Left ventricle myocardium superior (tissue), 1 donor: ENCODE data around the gene HINT3. TPM values are rescaled to one million over a fixed set of nuclear protein-coding genes. Genes with fewer than 3 reads are reported as not detected.
A peak's percentile ranks its signal among the peaks of the same experiment; 100 is the strongest.
"Not testable (repeated sequence)": the region's sequence is repeated elsewhere in the genome, so short reads cannot be mapped to it uniquely, and the experiment has no call there.

Source experiments
- ATAC-seq: fragments of 200-7000 bp; cut with Tn5 transposase; one replicate; pipeline ENCODE4 v1.9.1; 2020; ENCODE audit warnings: mild to moderate bottlenecking, moderate library complexity
- DNase-seq: peaks from one replicate; pipeline ENCODE4 v3.0.0-alpha.2; 2020
- intact Hi-C: fragments of 100-400 bp; cut with micrococcal nuclease; formaldehyde crosslinking; loops from one replicate; pipeline ENCODE4 v1.11.0; 2022
- long read RNA-seq: library from polyadenylated mRNA; unstranded; transcript quantifications from one replicate; pipeline ENCODE4 v2.0.0, GENCODE V29; 2021
- total RNA-seq: library from RNA; stranded (reverse); fragmentation: NEBNext Ultra II Directional; extraction: Animal tissue kit (Norgen Biotek cat#: 25700); gene quantifications from one replicate; pipeline ENCODE4 v1.2.1, GENCODE V29; 2021
- donor health status: DM: no; HTN: yes; CAD: no; lungs with severe emphysema.

HINT3 gene
- total RNA-seq: 40.8 TPM
- long read RNA-seq, transcript HINT3-201 (5 exons, 3,314 nt): major isoform, 43 of 46 reads
- long read RNA-seq, partial matches to known transcripts: 0 of 46 reads
- long read RNA-seq, other reads (novel, unspliced or antisense): 3 of 46 reads

DNA sequence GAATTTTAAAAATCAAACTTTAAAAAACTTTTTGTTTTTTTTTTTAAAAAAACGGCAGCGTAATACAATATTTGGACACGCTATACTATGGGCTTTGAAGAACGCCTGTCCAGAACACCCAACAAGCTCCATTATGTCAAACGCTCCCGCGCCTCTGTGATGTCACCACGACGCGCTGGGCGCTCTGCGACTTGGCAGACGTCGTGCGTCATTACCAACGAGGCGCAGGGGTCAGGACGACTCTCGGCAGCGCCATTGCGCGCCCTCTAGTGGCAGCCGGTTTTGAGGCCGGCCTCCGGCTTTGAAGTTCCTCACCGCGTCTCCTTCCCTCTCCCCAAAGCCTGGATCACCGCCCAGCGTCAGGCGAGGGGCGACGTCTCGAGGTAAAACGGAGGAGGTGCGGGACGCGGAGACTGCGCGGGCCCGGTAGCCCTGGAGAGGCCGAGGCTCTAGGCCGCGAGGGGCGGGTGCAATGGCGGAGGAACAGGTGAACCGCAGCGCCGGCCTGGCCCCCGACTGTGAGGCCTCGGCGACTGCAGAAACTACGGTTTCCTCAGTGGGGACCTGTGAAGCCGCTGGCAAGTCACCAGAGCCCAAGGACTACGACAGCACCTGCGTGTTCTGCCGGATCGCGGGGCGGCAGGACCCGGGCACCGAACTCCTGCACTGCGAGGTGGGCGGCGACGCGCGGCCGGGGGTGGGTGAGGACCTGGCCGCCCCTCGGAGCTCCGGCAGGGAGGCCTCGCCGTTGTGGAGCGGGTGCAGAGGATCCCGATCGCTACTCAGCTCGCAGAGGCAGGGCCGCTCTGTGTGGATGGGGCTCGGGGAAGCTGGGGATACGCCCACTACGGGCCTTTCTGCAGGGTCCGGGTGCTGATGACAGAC lies at the start of gene HINT3:
Gene HINT3, plus strand, starts transcription at position 265 of the 885 bp plus-strand sequence. Its CDS starts 208 bp downstream, at position 473.
- intact Hi-C loops: loop anchor here (5.0 kb wide), 1 partner anchor 174 kb away; no protein-coding TSS in a partner anchor
- ATAC-seq (peak; percentile 97), DNase-seq (peak; percentile 99)

DNA sequence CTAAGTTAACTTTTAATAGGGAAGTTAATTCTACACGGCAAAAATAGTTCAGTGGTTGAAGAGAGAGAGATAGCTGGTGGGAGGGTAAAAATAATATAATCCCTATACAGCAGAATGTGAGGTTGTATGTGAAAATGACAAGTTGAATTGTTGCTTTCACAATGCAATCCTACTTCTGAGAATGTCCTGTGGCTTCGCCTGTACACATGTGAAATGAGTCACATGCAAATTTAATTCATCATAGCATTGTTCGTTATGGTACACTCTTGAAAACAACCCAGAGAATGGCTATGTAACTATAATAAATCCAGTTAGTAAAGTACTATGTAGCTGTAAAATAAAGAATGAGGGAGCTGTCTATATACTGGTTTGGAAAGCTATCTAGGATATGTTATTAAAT lies 46.0 kb upstream of the HINT3 start:
- DNase-seq (no peak), ATAC-seq (no peak)
- intact Hi-C loops: no loop called here

DNA sequence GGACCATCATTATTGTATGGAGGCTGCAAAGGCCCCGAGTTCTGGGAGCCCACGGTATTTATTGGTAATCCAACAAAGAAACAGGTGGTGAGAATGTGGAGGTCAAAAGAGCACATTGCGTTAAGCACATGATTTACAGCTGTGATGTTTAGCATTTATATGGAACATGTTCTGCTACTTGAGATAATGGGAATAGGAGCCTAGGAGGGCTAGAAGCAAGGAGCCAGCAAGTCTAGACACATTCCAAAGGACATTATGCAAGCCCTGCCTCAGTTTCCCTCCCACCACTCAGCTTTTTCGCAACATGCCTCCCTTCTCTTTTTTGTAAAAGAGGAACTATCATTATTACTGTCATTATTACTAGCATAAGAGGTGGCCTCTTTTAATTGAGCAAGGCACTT lies 45.5 kb upstream of the HINT3 start:
- ATAC-seq, intact Hi-C loops, DNase-seq: not testable (repeated sequence)

DNA sequence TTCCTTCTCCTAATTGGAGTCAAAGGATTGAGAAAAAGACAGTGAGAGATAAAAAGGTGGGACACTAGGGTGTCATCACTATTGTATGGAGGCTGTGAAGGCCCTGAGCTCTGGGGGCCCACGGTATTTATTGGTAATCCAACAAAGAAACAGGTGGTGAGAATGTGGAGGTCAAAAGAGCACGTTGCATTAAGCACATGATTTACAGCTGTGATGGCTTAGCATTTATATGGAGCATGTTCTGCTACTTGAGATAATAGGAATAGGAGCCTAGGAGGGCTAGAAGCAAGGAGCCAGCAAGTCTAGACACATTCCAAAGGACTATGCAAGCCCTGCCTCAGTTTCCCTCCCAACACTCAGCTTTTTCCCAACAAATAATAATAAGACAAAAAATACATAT lies 44.1 kb upstream of the HINT3 start:
- ATAC-seq, DNase-seq, intact Hi-C loops: not testable (repeated sequence)

DNA sequence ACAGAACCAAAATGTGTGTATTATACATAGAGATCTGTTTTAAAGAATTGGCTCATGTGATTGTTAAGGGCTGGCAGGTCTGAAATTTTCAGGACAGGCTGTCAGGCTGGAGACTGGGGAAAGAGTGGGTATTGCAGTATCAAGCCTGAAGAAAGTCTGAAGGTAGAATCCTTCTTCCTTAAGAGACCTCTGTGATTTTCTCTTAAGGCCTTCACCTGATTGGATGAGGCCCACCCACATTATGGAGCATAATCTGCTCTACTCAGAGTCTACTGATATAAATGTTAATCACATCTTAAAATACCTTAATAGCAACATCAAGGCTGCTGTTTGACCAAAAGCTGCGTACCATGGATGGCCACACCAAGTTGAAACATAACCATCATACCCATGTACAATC lies 43.4 kb upstream of the HINT3 start:
- ATAC-seq (no peak), DNase-seq (no peak)
- intact Hi-C loops: no loop called here

DNA sequence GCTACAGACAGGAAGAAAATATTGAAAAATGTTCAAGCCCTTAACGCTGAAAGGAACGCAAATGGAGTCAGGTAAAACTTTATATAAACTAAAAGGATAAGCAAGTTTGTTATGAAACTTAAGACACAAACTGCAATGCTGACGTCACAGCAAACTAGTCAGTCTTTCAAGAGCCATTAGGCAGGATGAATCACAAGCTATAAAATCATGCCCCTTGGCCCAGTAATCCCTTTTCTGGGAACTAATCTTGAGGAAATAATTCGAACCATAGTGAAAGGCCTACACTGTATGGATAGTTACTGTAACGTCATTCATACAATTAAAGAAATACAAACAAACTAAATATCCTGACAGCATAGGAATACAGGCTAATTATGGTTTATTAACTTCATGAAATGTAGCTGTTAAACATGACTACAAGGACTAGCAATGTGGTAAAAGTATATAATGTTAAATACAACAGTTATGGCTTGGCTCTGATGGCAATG lies 42.7 kb upstream of the HINT3 start:
- DNase-seq (no peak), ATAC-seq (no peak)
- intact Hi-C loops: no loop called here

DNA sequence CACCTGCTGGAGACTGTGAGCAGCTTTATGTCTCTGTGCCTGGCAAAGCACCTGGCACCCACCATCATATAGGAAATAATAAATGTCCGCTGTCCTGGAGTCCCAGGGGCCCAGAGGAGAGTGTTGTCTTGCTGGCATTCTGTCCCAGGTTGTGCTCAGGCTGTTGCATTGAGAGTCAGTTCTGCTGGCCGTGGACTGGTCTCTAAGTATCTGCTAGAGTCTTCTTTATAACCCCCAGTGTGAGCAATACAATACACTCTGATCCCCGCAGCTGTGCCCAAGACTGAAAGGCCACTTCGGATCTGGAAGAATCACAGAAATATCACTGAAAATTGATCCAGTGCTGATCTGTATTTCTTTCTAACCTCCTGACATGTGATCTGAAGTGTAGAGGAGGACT lies 38.3 kb upstream of the HINT3 start:
- intact Hi-C loops: no loop called here
- ATAC-seq (peak; percentile 39), DNase-seq (no peak)

DNA sequence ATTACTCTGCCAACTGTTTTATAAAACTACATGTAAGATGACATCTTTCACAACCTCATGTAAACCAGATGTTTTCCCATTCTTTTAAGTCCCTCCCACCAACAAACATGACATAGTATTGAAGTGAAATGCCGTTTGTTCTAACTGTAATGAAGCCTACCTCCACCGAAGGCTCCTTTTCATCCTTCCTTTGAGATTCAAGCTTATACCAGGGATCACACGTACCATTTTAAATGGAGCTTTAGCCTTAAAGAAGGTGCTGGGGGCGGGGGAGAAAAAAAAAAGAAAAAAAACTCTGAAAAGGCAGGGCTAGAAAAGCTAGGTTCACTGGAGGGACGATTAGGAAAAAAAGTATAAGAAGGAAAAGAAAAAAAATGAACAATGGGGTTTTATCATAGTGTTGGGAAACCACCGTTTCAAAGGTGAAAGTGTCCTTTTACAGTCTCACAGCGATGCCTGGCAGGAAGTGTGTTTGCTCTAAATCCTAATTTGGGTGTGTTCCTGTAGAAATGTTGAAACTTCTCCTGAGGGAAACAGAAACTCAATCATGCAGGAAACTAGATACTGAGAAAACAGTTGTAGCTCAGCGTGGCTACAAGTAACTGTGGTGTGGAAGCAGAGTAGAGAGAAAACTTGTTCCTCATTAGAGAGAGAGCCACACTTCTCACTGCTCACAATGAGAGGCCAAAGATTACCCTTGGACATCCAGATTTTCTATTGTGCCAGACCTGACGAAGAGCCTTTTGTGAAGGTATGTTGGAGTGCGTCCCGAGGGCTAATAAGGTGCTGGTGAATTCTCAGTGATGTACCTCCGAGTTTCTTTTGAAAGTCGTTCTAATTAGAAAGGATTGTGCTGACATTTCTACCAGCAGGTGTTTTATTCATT lies 37.6 kb upstream of the HINT3 start:
- no peak for DNase-seq
- intact Hi-C loops: no loop called here
- peak; percentile 89 for ATAC-seq

DNA sequence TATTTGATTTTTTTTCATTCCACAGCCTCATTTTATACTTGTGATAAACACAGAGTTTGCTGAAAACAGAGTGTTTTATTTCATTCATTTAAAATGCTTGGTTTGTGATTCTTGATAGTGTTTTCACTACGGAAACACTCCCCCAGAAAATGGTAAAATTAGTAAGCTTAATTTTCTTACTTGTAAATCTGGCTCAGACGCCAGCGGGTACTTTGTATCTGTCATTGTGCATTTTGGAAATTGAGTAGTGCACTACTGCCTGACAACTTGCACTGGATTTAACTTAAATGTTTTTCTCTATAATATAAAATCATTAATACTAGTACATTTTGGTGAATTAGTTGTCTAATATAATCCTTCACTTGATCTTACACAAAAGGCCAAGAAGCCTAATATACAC lies 37.0 kb upstream of the HINT3 start:
- ATAC-seq (no peak), DNase-seq (no peak)
- intact Hi-C loops: no loop called here

DNA sequence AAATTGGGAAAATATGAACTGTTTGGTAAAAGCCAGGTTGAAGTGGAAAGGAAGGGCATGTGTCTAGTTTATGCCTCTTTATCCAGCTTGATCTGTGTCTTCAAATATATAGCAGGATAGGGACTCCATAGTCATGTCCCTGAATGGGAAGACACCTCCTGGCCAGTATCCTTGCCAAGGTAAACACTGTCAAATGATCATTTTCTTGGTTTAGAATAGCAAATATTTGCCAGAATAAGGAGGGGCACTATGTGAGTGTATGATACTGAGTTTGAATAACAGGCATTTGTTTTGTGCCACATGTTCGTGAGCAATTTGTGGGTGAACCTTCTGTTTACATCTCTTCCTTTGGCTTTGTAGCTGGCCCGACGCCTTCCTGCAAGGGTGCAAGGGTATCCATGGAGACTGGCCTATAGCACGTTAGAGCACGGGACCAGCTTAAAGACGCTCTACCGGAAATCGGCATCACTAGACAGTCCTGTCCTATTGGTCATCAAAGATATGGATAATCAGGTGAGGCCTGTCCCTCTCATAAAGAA lies 34.2 kb upstream of the HINT3 start:
- ATAC-seq (no peak), DNase-seq (no peak)
- intact Hi-C loops: no loop called here

DNA sequence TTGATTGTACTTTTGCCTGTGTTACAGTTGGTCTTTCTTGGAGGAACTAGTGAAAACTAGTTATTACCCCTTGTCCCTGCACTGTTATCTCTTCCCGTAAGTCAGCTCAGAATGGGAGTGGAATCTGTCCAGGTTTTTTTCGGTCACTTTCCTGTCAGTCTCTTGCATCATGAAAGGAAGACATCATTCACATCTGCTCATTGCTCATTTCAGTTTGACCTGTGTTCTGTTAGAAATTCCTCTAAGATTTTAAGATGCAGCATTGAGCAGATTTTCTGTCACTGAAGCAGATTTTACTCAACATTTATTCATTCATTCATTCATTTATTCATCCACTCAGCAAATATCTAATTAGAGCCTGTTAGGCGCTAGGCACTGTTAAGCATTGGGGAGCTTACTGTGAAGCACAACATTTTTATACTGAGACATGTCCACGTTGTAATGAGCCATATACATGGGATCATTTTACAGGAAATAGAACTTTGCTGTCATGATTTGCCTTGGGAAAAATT lies 33.1 kb upstream of the HINT3 start:
- intact Hi-C loops: no loop called here
- DNase-seq: no peak
- ATAC-seq: no peak

DNA sequence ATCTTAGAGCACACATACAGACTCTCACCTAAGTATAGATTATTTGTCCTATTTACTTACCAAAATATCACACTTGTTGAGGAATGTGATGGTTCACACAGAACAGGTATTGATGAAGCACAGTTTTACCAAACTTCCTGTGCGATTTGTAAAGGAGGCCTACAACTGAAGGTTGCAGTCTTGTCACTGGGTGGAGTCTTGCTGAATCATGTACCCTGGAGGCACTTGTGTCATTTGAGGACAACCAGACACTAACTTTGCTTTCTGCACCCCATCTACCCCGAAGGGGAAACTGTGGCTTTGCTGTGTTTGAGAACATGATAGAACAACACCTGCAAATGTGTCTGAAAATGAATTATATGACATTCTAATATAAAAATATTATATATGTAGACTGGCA lies 32.4 kb upstream of the HINT3 start:
- peak; percentile 39 for ATAC-seq
- no peak for DNase-seq
- intact Hi-C loops: no loop called here

DNA sequence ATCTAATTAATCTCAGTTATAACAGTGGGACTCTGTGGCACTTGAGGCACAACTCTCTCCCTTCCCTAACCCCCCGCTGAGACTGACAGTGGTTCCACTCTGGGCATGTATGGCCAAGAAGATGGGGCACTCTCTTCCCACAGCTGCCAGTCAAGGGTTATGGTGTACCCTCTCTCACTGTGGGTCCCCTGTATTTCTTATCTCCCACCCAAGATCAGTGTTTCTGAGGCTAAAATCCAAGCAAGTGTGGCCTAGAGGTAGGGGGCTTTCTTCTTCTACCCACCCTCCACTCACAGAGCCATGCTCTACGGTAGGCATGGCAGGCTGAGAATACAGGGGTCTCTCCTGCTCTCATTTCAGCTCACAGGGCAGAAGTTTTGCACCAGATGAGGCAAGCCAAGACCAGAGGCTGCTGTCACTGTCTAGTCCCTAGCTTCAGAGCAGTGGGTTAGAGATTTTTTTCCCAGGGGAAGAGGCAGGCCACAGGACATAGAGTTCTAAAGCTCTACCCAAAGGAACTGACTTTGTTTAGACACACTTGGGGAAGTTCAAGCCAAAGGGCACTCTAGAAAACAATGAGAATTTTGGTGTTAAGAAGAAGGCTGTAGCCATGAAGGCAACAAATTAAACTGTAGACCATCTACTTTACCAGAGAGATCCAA lies 31.7 kb upstream of the HINT3 start:
- intact Hi-C loops: no loop called here
- ATAC-seq (peak; percentile 55), DNase-seq (no peak)

DNA sequence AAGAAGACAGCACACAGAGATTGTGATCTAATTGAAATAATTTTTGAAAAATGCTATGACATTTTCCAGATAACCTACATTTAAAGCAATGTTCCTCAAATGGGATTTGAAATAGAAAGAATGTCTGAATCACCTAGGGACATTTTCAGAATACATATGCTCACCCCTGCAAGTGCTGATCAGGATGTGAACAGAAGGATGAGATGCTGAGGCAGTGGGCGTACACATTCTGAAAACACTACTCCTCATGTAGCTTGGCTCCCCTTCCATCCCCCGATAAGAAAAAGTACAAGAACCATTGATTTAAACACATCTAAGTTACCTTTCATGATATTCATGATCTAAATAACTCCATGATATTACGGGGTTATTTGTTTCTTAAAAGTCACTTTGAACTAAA lies 29.9 kb upstream of the HINT3 start:
- DNase-seq: no peak
- intact Hi-C loops: no loop called here
- ATAC-seq: no peak

DNA sequence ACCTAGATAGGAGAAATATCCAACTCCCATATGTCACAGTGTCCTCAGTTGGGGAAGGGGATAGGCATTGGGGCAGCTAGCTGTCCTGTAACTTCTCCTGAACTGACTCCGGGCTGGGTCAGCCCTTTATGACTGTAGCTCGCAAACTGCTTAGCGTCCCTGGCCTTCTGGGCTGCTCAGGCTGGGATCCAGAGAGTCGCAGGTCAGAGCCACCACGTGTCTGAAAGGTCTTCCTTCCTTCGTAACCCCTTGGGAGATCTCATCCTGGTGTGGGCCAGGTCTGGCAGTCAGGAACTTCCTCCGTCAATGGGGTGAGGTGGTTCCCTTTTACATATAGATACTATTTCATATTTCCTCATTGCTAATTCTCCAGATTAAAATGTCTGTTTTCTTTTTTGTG lies 28.8 kb upstream of the HINT3 start:
- ATAC-seq (no peak), DNase-seq (no peak)
- intact Hi-C loops: no loop called here

DNA sequence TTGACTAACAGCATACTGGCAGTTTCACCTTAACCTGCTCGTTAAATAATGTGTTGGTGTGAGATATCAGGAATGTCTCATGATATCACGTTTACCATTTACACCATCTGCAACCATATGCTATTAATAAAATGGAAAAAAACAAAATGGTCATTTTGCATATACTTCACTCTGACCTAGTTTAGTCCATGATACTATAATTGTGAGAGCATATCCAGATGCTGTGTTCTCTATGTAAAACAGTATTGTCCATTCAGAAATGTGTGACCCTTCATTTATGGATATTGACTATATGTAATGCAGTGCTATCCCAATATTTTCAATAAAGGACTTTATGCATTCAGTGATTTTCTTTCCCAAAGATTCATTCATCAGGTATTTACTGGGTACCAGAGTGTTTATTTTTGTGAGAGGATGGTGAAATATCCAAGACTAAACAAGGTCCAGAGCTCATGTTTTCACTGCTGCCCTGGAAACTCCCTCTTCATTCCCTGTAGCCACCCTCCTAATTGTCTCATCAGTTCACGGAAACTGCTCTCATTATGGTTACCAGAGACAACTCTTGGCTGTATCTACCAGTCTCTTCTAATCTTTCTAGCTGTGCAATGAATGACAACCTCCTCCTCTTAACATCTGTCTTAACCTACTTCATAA lies 25.7 kb upstream of the HINT3 start:
- ATAC-seq: no peak
- intact Hi-C loops: no loop called here
- no peak for DNase-seq

DNA sequence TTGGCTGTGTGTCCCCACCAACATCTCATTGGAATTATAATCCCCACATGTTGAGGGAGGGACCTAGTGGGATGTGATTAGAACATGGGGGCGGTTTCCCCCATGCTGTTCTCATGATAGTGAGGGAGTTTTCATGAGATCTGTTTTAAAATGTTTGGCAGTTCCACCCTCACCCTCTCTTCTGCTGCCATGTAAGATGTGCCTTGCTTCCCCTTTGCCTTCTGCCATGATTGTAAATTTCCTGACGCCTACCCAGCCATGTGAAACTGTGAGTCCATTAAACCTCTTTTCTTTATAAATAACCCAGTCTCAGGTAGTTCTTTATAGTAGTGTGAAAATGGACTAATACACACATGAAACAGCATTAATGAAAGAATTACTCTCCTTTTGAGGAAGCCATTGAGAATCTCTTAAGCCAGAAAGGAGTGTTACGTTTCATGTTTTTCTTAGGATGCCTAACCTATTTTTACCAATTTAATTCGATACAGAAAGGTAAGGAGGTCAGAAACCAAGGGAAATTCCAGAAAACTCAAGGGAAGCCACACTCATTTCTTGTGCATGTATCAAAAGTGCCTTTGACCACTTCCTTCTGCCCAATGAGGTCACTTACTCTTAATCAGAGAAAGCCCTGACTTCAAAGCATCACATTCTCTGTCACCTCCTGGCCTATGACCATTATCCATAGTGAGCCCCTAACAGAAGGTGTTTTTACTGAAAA lies 24.7 kb upstream of the HINT3 start:
- intact Hi-C loops: no loop called here
- no peak for DNase-seq
- ATAC-seq: no peak

DNA sequence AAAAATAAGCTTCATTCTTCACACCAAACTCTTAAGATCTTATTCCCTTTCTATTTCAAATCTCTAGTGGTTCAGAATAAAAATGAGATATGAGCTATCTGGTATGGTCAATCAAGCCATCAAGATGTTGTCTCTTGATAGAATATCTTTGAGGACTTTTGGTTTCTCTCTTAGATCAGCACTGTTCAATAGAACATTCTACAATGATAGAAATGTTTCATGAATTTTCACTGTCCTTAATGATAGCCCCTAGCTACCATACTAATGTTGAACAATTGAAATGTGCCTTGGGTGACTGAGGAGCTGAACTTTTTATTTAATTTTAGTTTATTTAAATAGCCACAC lies 24.1 kb upstream of the HINT3 start:
- intact Hi-C loops: no loop called here
- ATAC-seq (no peak), DNase-seq (no peak)
